A172 (cell line): ENCODE data around the gene FPR2. TPM values are rescaled to one million over a fixed set of nuclear protein-coding genes. Genes with fewer than 3 reads are reported as not detected.
"Not testable (repeated sequence)": the region's sequence is repeated elsewhere in the genome, so short reads cannot be mapped to it uniquely, and the experiment has no call there.

Experiments used
- DNase-seq: peaks from one replicate; pipeline ENCODE4 v3.0.0-alpha.2; 2015; ENCODE audit warnings: low spot score
- total RNA-seq: library from RNA; depleted of rRNA; stranded (reverse); fragments of >200 nt; shearing (Covaris generic); gene quantifications from 2 replicates; pipeline ENCODE4 v1.2.3, GENCODE V29; 2014

FPR2 gene
- total RNA-seq, 1 experiment from 2014 or later = not detected

GRCh38 chr19:51739466-51740213 is 21.3 kb upstream of the FPR2 start:
- no peak for DNase-seq

GRCh38 chr19:51740356-51740755 is 20.6 kb upstream of the FPR2 start:
- no peak for DNase-seq

GRCh38 chr19:51742789-51743188 is 18.2 kb upstream of the FPR2 start:
- peak; percentile 9 for DNase-seq

- no peak for DNase-seq
Measured at GRCh38 chr19:51743405-51743804, 17.6 kb upstream of the FPR2 start.

GRCh38 chr19:51746731-51747130 is 14.2 kb upstream of the FPR2 start:
- DNase-seq = no peak

GRCh38 chr19:51749979-51750378 is 11.0 kb upstream of the FPR2 start:
- DNase-seq = peak; percentile 8

- DNase-seq = no peak
Measured at GRCh38 chr19:51750400-51751094, 10.4 kb upstream of the FPR2 start.

GRCh38 chr19:51751655-51752054 is 9.3 kb upstream of the FPR2 start, which contains the start of gene FPR1:
TSS of gene FPR1 (minus strand) at chr19:51751878. CDS start at chr19:51746994, 4,884 bp downstream.
- DNase-seq = peak; percentile 26

GRCh38 chr19:51754109-51754508 is 6.9 kb upstream of the FPR2 start:
- DNase-seq = no peak

GRCh38 chr19:51754770-51755169 is 6.2 kb upstream of the FPR2 start:
- no peak for DNase-seq

- DNase-seq = no peak
Measured at GRCh38 chr19:51755571-51755970, 5.4 kb upstream of the FPR2 start.

- no peak for DNase-seq
Measured at GRCh38 chr19:51761696-51762095, 716 bp downstream of the FPR2 start.

- no peak for DNase-seq
Measured at GRCh38 chr19:51765086-51765485, 4.1 kb downstream of the FPR2 start.

- DNase-seq = no peak
Measured at GRCh38 chr19:51766461-51766860, 5.5 kb downstream of the FPR2 start.

- DNase-seq = no peak
Measured at GRCh38 chr19:51771376-51772130, 10.6 kb downstream of the FPR2 start.

- no peak for DNase-seq
Measured at GRCh38 chr19:51772977-51773376, 12.0 kb downstream of the FPR2 start.

GRCh38 chr19:51776561-51776960 is 15.6 kb downstream of the FPR2 start:
- not testable (repeated sequence) for DNase-seq

GRCh38 chr19:51777570-51778462 is 16.8 kb downstream of the FPR2 start:
- peak; percentile 52 for DNase-seq

GRCh38 chr19:51779181-51779580 is 18.2 kb downstream of the FPR2 start:
- no peak for DNase-seq

GRCh38 chr19:51779703-51780102 is 18.7 kb downstream of the FPR2 start:
- DNase-seq = no peak

- no peak for DNase-seq
Measured at GRCh38 chr19:51780270-51780669, 19.3 kb downstream of the FPR2 start.
